H1 (cell line): ENCODE measurements around the gene CYBA. TPM values are rescaled to one million over a fixed set of nuclear protein-coding genes. Genes with fewer than 3 reads are reported as not detected.

Source experiments
- CTCF ChIA-PET: fragments of 300-600 bp; sonication (Branson Sonifier 250); formaldehyde crosslinking; loops from one replicate; lab custom pipeline; 2021; ENCODE audit not compliant: partially characterized antibody; lab: Charles Lee
- POLR2A ChIA-PET: fragments of 300-600 bp; sonication (Branson Sonifier 250); formaldehyde crosslinking; loops from one replicate; lab custom pipeline; 2021; ENCODE audit warnings: inconsistent platforms; ENCODE audit not compliant: partially characterized antibody; lab: Charles Lee
- DNase-seq, 2 experiments: peaks; one replicate each; pipeline versions ENCODE4 v3.0.0 to v3.0.0-alpha.2; 2010 to 2022; ENCODE audit warnings: low spot score in 2 of 2, low read depth in 1 of 2, mixed read lengths in 1 of 2
- FAIRE-seq: peaks from 2 replicates; lab custom pipeline; 2011; peaks lifted over from hg19 to GRCh38; lab: Jason Lieb, UNC
- H2AFZ ChIP-seq: 2 replicates; pipeline ENCODE4 v1.8.1; 2012; ENCODE audit warnings: low read length, inconsistent platforms
- H2AK5ac ChIP-seq: 2 replicates; pipeline ENCODE4 v1.6.1; 2013; ENCODE audit warnings: low read depth, low read length
- H2BK120ac ChIP-seq: replicated peaks from 2 replicates; pipeline ENCODE3; 2013; ENCODE audit warnings: low read depth, low read length, inconsistent platforms
- H2BK12ac ChIP-seq: 2 replicates; pipeline ENCODE4 v1.6.1; 2013; ENCODE audit warnings: low read depth, low read length
- H2BK15ac ChIP-seq: 2 replicates; pipeline ENCODE4 v1.6.1; 2013; ENCODE audit warnings: low read length
- H2BK20ac ChIP-seq: 2 replicates; pipeline ENCODE4 v1.6.1; 2013; ENCODE audit warnings: low read length
- H2BK5ac ChIP-seq: 2 replicates; pipeline ENCODE4 v1.6.1; 2013; ENCODE audit warnings: low read depth, low read length
- H3K14ac ChIP-seq: 2 replicates; pipeline ENCODE4 v1.6.1; 2013; ENCODE audit warnings: inconsistent platforms; ENCODE audit not compliant: insufficient read length
- H3K18ac ChIP-seq: 2 replicates; pipeline ENCODE4 v1.6.1; 2013; ENCODE audit warnings: low read length; ENCODE audit errors: extremely low read depth
- H3K23ac ChIP-seq: 2 replicates; pipeline ENCODE4 v1.6.1; 2013; ENCODE audit warnings: inconsistent platforms; ENCODE audit not compliant: insufficient read length
- H3K23me2 ChIP-seq: 2 replicates; pipeline ENCODE4 v1.6.1; 2013; ENCODE audit warnings: low read depth, low read length
- H3K27ac ChIP-seq: 2 replicates; pipeline ENCODE4 v1.6.1; 2011; ENCODE audit warnings: low read depth, low read length, inconsistent platforms
- H3K27me3 ChIP-seq, 4 experiments: replicated peaks in 1 of 4; 1 replicate in 1 of 4; 2 replicates in 3 of 4; pipeline versions ENCODE4 v1.6.1 to v1.8.1; 2011 to 2013; ENCODE audit warnings: low read length in 3 of 4, mild to moderate bottlenecking in 3 of 4, inconsistent platforms in 2 of 4, mixed read lengths in 2 of 4, moderate library complexity in 1 of 4; ENCODE audit not compliant: control insufficient read depth in 3 of 4, insufficient read depth in 3 of 4; ENCODE audit errors: extremely low read depth in 1 of 4
- H3K36me3 ChIP-seq, 4 experiments: 2 replicates each; pipeline versions ENCODE4 v1.6.1 to v1.8.1; 2011 to 2013; ENCODE audit warnings: mild to moderate bottlenecking in 4 of 4, low read length in 3 of 4, moderate library complexity in 2 of 4, control low read depth in 1 of 4, inconsistent platforms in 1 of 4; ENCODE audit not compliant: insufficient read depth in 4 of 4, control insufficient read depth in 2 of 4
- H3K4ac ChIP-seq: replicated peaks from 2 replicates; pipeline ENCODE3; 2013; ENCODE audit warnings: low read length, low read depth, mixed read lengths, inconsistent platforms; ENCODE audit not compliant: insufficient read length
- H3K4me1 ChIP-seq, 4 experiments: replicated peaks in 1 of 4; 1 replicate in 1 of 4; 2 replicates in 3 of 4; pipeline versions ENCODE4 v1.6.1 to v1.8.1; 2011 to 2013; ENCODE audit warnings: low read length in 3 of 4, inconsistent platforms in 2 of 4, mixed read lengths in 1 of 4; ENCODE audit not compliant: insufficient read depth in 4 of 4, control insufficient read depth in 3 of 4
- H3K4me2 ChIP-seq, 2 experiments: 2 replicates each; pipeline versions ENCODE4 v1.6.1 to v1.8.1; 2011 to 2013; ENCODE audit warnings: low read depth in 2 of 2, low read length in 2 of 2, control low read depth in 1 of 2, inconsistent platforms in 1 of 2, mild to moderate bottlenecking in 1 of 2; ENCODE audit not compliant: insufficient read depth in 1 of 2
- H3K4me3 ChIP-seq, 4 experiments: fragments of 200-600, 300-600 bp in 1 of 4; sonication (generic), shearing (Covaris generic), sonication (Bioruptor Twin) in 1 of 4; 2 replicates each; pipeline versions ENCODE4 v1.5.1 to v1.8.1; 2011 to 2016; ENCODE audit warnings: low read length in 4 of 4, low read depth in 3 of 4, control low read depth in 2 of 4, inconsistent platforms in 2 of 4, mild to moderate bottlenecking in 2 of 4, mixed read lengths in 1 of 4, moderate library complexity in 1 of 4; ENCODE audit not compliant: insufficient read depth in 2 of 4; ENCODE audit errors: extremely low read depth in 1 of 4
- H3K56ac ChIP-seq: replicated peaks from 2 replicates; pipeline ENCODE3; 2013; ENCODE audit warnings: low read depth, mild to moderate bottlenecking, mixed read lengths, low read length, inconsistent platforms; ENCODE audit not compliant: insufficient read length
- H3K79me1 ChIP-seq: 2 replicates; pipeline ENCODE4 v1.6.1; 2013; ENCODE audit warnings: low read depth, low read length, control low read depth
- H3K79me2 ChIP-seq, 2 experiments: 2 replicates each; pipeline versions ENCODE4 v1.6.1 to v1.8.1; 2012 to 2013; ENCODE audit warnings: low read length in 2 of 2, mild to moderate bottlenecking in 2 of 2, inconsistent platforms in 1 of 2; ENCODE audit not compliant: insufficient read depth in 2 of 2, control insufficient read depth in 1 of 2
- H3K9ac ChIP-seq, 4 experiments: replicated peaks in 1 of 4; 1 replicate in 1 of 4; 2 replicates in 3 of 4; pipeline versions ENCODE4 v1.6.1 to v1.8.1; 2011 to 2013; ENCODE audit warnings: low read depth in 3 of 4, low read length in 3 of 4, control low read depth in 2 of 4, mild to moderate bottlenecking in 2 of 4, moderate library complexity in 2 of 4, inconsistent platforms in 1 of 4; ENCODE audit errors: extremely low read depth in 1 of 4
- H3K9me3 ChIP-seq, 2 experiments: 2 replicates each; pipeline versions ENCODE4 v1.6.1 to v1.8.1; 2012 to 2013; ENCODE audit warnings: mild to moderate bottlenecking in 2 of 2, moderate library complexity in 2 of 2, control low read depth in 1 of 2, inconsistent platforms in 1 of 2, low read depth in 1 of 2, low read length in 1 of 2, mixed read lengths in 1 of 2; ENCODE audit not compliant: insufficient read depth in 2 of 2
- H4K20me1 ChIP-seq, 2 experiments: replicated peaks in 1 of 2; 2 replicates each; pipeline versions ENCODE3 to v1.8.1; 2011 to 2013; ENCODE audit warnings: inconsistent platforms in 2 of 2, low read length in 2 of 2, mild to moderate bottlenecking in 1 of 2; ENCODE audit not compliant: insufficient read depth in 2 of 2, control insufficient read depth in 1 of 2
- H4K5ac ChIP-seq: 2 replicates; pipeline ENCODE4 v1.6.1; 2013; ENCODE audit warnings: low read length, low read depth, mixed read lengths, inconsistent platforms; ENCODE audit not compliant: insufficient read length
- H4K8ac ChIP-seq: 2 replicates; pipeline ENCODE4 v1.8.0; 2013; ENCODE audit warnings: mild to moderate bottlenecking, moderate library complexity, low read length, inconsistent platforms; ENCODE audit not compliant: insufficient read depth; ENCODE audit errors: extremely low read depth
- H4K91ac ChIP-seq: replicated peaks from 2 replicates; pipeline ENCODE3; 2013; ENCODE audit warnings: low read length, mixed read lengths, inconsistent platforms; ENCODE audit not compliant: insufficient read length
- BACH1 ChIP-seq: IDR thresholded peaks from 2 replicates; pipeline ENCODE4 v1.6.1; 2012; ENCODE audit warnings: low read length, improper control_type of control experiment
- CTCF ChIP-seq, 3 experiments: IDR thresholded peaks; 1 replicate in 2 of 3; 2 replicates in 1 of 3; pipeline versions ENCODE4 v1.5.1 to v1.6.1; 2011; ENCODE audit warnings: low read length in 3 of 3, mild to moderate bottlenecking in 3 of 3, inconsistent platforms in 2 of 3, low read depth in 1 of 3, moderate library complexity in 1 of 3; ENCODE audit not compliant: insufficient read depth in 1 of 3; ENCODE audit errors: control extremely low read depth in 1 of 3
- GABPA ChIP-seq: IDR thresholded peaks from 2 replicates; pipeline ENCODE4 v1.6.1; 2011; ENCODE audit warnings: mild to moderate bottlenecking, low read length, moderate library complexity, borderline replicate concordance; ENCODE audit not compliant: insufficient read depth
- GTF2F1 ChIP-seq: IDR thresholded peaks from 2 replicates; pipeline ENCODE4 v1.6.1; 2012; ENCODE audit warnings: low read depth, low read length, improper control_type of control experiment, borderline replicate concordance
- SIX5 ChIP-seq: IDR thresholded peaks from 2 replicates; pipeline ENCODE4 v1.6.1; 2011; ENCODE audit warnings: mild to moderate bottlenecking, low read depth, low read length
- USF2 ChIP-seq: IDR thresholded peaks from 2 replicates; pipeline ENCODE4 v1.6.1; 2011; ENCODE audit warnings: low read length, improper control_type of control experiment
- ZNF274 ChIP-seq: IDR thresholded peaks from 2 replicates; pipeline ENCODE4 v1.7.0; 2012; ENCODE audit warnings: low read length, borderline replicate concordance; ENCODE audit errors: extremely low read depth
- WGBS, 2 experiments: shearing (Covaris generic) in 1 of 2; methylation state at CpG; one replicate each; pipeline versions ENCODE4 v1.1.6 to v1.1.7; 2013 to 2015; ENCODE audit warnings: low lambda C conversion rate in 2 of 2, mixed read lengths in 2 of 2, inconsistent platforms in 1 of 2, low coverage in 1 of 2, missing lambda C conversion rate in 1 of 2; ENCODE audit not compliant: insufficient replicate concordance in 2 of 2, insufficient coverage in 1 of 2, insufficient read length in 1 of 2; ENCODE audit errors: extremely low coverage in 1 of 2, missing lambda C conversion rate in 1 of 2; 5-methylcytosine and 5-hydroxymethylcytosine counted together
- polyA plus RNA-seq, 7 experiments: library from polyadenylated mRNA; depleted of rRNA in 3 of 7; stranded (reverse) in 5 of 7; unstranded in 2 of 7; fragments of >200 nt in 5 of 7; fragments of 200-250 nt in 2 of 7; gene quantifications; 1 replicate in 5 of 7; 2 replicates in 1 of 7; 4 replicates in 1 of 7; pipeline versions ENCODE4 v1.2.1 to v1.2.3, GENCODE V29; 2011 to 2013; ENCODE audit warnings: missing spikeins in 2 of 7, mixed read lengths in 2 of 7
- total RNA-seq: library from RNA; stranded (reverse); fragmentation: NEBNext Ultra II Directional; extraction: Animal tissue kit (Norgen Biotek cat#: 25700); gene quantifications from 2 replicates; pipeline ENCODE4 v1.2.1, GENCODE V29; 2021

The CYBA gene
- total and polyA plus RNA-seq, 2 of the 8 experiments (the other 6 are each of a cell fraction or from before 2014, with no cell fraction given) = 136 to 254 TPM

- H4K8ac ChIP-seq = no peak overlapping the region
- WGBS, 2 experiments = 93% methylated on average over 18 of the region's 20 CpGs; no CpG with 5 or more reads in 1 of the 2 experiments
- no peak overlapping the region for H3K4me3 ChIP-seq
- H3K4me1 ChIP-seq = peaks cover 0 to 3% (median 0%) of the 10 kb centered on the region in 4 experiments; a peak in 2 of 7 replicates
- no peak overlapping the region for H3K4ac ChIP-seq
- H3K9me3 ChIP-seq = no peaks in the 10 kb centered on the region
- H3K27me3 ChIP-seq = no peaks in the 10 kb centered on the region
- no peak overlapping the region for H4K91ac ChIP-seq
- DNase-seq (no peak), FAIRE-seq (no peak)
- no peak overlapping the region for H2AFZ ChIP-seq
- no peak overlapping the region for H3K4me2 ChIP-seq
- ChIA-PET POLR2A (no interaction called here), CTCF (interaction anchor here (0.7 kb wide), 1 partner anchor 615 kb away, joined by 3 read pairs; no protein-coding TSS in a partner anchor)
- H3K23me2 ChIP-seq = no peaks in the 10 kb centered on the region
- no peak overlapping the region for H3K56ac ChIP-seq
- no peak overlapping the region for H2BK5ac ChIP-seq
- peaks cover 3% of the 10 kb centered on the region for H3K79me1 ChIP-seq
- no peak overlapping the region for H2BK20ac ChIP-seq
- no peak overlapping the region for H3K14ac ChIP-seq
- H2AK5ac ChIP-seq = no peak overlapping the region
- H2BK15ac ChIP-seq = no peak overlapping the region
- H4K20me1 ChIP-seq = peaks cover 5 to 22% of the 10 kb centered on the region in 2 experiments
- no peak overlapping the region for H2BK12ac ChIP-seq
- no peaks in the 10 kb centered on the region for H3K79me2 ChIP-seq
- H3K18ac ChIP-seq = no peak overlapping the region
- no peak overlapping the region for H4K5ac ChIP-seq
- no peak overlapping the region; a peak in 2 of 7 replicates for H3K9ac ChIP-seq
- H3K27ac ChIP-seq = no peak overlapping the region
- no peak overlapping the region for H3K23ac ChIP-seq
- H2BK120ac ChIP-seq = no peak overlapping the region
- H3K36me3 ChIP-seq = peaks cover 10 to 30% (median 15%) of the 10 kb centered on the region in 4 experiments; a peak in 5 of 8 replicates
- TF ChIP-seq ZNF274 (no peak), CTCF (IDR thresholded peaks at IDR 0.05; ENCODE audit: control extremely low read depth in 1 of 3, insufficient read depth in 1 of 3, low read depth in 1 of 3, low read length in 3 of 3) (no peak), BACH1 (no peak), GABPA (no peak), GTF2F1 (no peak), SIX5 (no peak), USF2 (no peak)
Observed at GRCh38 chr16:88605186-88606147, 45.4 kb downstream of the CYBA start.
